Gastrocnemius medialis (tissue), 4 donors: Measurements from ENCODE around the gene PTN. TPM values are rescaled to one million over a fixed set of nuclear protein-coding genes. Genes with fewer than 3 reads are reported as not detected.
"Not testable (repeated sequence)": the region's sequence is repeated elsewhere in the genome, so short reads cannot be mapped to it uniquely, and the experiment has no call there.

Experiments
- ATAC-seq, 2 donors: fragments of 150-250 bp; one replicate each; pipeline ENCODE4 v1.9.1; 2016
- DNase-seq, 2 donors: peaks; one replicate each; pipeline ENCODE4 v3.0.0-alpha.2; 2019
- H3K27ac ChIP-seq, 4 donors: fragments of 200-600 bp; sonication (generic); 1 replicate in 1 of 4; 2 replicates in 3 of 4; pipeline ENCODE4 v1.5.1; 2016 to 2018; ENCODE audit warnings: mild to moderate bottlenecking in 2 of 4, moderate library complexity in 1 of 4
- H3K27me3 ChIP-seq, 3 donors: fragments of 200-600 bp; sonication (generic) in 2 of 3; 1 replicate in 1 of 3; 2 replicates in 2 of 3; pipeline versions ENCODE4 v1.5.1 to v1.6.0; 2016 to 2019; ENCODE audit warnings: mild to moderate bottlenecking in 1 of 3, moderate library complexity in 1 of 3
- H3K36me3 ChIP-seq, 2 donors: fragments of 200-600 bp; sonication (generic) in 1 of 2; one replicate each; pipeline ENCODE4 v1.5.1; 2017 to 2018
- H3K4me1 ChIP-seq, 2 donors: fragments of 200-600 bp; sonication (generic) in 1 of 2; one replicate each; pipeline ENCODE4 v1.5.1; 2016 to 2017; ENCODE audit warnings: mild to moderate bottlenecking in 2 of 2
- H3K4me3 ChIP-seq, 4 donors: fragments of 200-600 bp; sonication (generic) in 3 of 4; 1 replicate in 1 of 4; 2 replicates in 3 of 4; pipeline ENCODE4 v1.5.1; 2016 to 2019; ENCODE audit warnings: mild to moderate bottlenecking in 2 of 4
- H3K9me3 ChIP-seq, 3 donors: fragments of 200-600 bp; sonication (generic) in 2 of 3; 1 replicate in 1 of 3; 2 replicates in 2 of 3; pipeline ENCODE4 v1.5.1; 2016 to 2019
- CTCF ChIP-seq, 5 experiments: fragments of 450-650 bp in 3 of 5; fragments of 200-600 bp in 2 of 5; sonication (generic) in 2 of 5; IDR thresholded peaks in 4 of 5; conservative IDR thresholded peaks in 1 of 5; 1 replicate in 4 of 5; 2 replicates in 1 of 5; pipeline ENCODE4 v1.5.1; 2016 to 2019; ENCODE audit warnings: antibody characterized with exemption in 5 of 5, mild to moderate bottlenecking in 3 of 5, moderate library complexity in 3 of 5
- POLR2A ChIP-seq, 2 donors: fragments of 450-650 bp; IDR thresholded peaks; one replicate each; pipeline ENCODE4 v1.6.1; 2017; ENCODE audit warnings: antibody characterized with exemption in 2 of 2, mild to moderate bottlenecking in 2 of 2, moderate library complexity in 2 of 2
- in situ Hi-C, 4 donors: fragments of 200-750 bp; cut with MboI; loops; one replicate each; pipeline versions ENCODE4 v1.15.0 to v1.8.0; 2017; ENCODE audit warnings: low sequenced_read_pairs in 4 of 4
- intact Hi-C: fragments of 100-400 bp; cut with DNase I; formaldehyde crosslinking; loops from one replicate; pipeline ENCODE4 v1.15.1; 2023; ENCODE audit warnings: low total_unique reads
- total RNA-seq, 4 donors: library from RNA; depleted of rRNA; stranded (reverse); fragments of >200 nt; gene quantifications; one replicate each; pipeline versions ENCODE4 v1.1.0 to v1.2.3, GENCODE V29; 2016

PTN gene
- total RNA-seq, 4 donors from 2014 or later: 0.29 to 0.87 (median 0.46) TPM; not detected in 1

DNA sequence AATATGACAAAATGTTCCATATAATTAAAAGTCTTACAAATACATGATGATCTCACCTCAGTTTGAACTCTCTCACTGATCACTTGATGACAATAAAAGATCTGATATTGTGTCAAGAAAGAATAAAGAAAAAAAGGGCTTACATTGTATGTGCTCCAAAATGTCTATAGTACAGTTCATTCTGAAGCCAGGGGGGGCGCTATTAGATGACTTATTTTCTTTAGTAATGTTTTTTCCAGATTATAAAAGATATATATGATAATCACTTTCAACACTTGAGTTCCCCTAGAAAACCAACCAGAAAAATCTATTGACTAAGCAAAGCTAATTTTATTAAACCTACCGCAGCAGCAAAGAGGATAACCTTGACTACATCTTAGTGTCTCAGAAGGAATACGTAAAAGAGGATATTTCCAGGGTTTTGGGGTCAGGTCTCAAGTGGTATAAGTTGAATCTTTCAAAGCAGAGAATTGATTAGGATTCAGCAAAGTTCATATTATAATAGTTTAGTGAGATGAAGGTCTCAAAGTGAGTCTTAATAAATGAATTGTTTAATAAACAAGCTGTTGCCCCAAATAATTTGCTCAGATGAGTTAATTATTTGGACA is 55.8 kb downstream of the PTN start:
- in situ Hi-C loops: no loop called here
- intact Hi-C loops: no loop called here
- H3K27ac ChIP-seq: no peak overlapping the region

DNA sequence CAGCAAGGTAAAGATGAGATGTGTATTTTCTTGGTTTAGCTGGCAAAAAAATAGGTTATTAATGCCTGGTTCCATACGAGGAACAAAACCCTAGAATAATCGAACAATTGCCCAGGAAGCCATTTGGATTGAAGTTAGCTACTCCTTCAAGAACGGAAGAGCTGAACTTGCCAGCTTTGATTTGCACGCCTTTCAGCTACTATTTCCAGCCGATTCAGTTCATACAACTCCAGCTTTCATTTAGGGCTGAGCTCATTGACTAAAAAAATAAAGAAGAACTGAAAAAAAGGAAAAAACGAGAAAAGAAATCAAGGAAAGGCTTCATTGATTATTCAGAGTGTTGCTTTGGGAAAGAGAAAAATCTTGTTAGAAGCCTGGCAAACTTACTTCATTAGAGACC is 60.4 kb downstream of the PTN start:
- Histone ChIP-seq H3K4me1 (no peaks in the 10 kb centered on the region), H3K4me3 (no peak overlapping the region), H3K27me3 (no peaks in the 10 kb centered on the region), H3K36me3 (no peaks in the 10 kb centered on the region), H3K27ac (no peak overlapping the region), H3K9me3 (no peaks in the 10 kb centered on the region)
- no peak for DNase-seq
- in situ Hi-C loops: no loop called here
- intact Hi-C loops: no loop called here
- no peak for TF ChIP-seq POLR2A (IDR thresholded peaks at IDR 0.05)
- ATAC-seq: no peak

More for the DNA sequence above, 55.8 kb downstream of the PTN start:
- H3K4me3 ChIP-seq: no peak overlapping the region
- H3K36me3 ChIP-seq: no peaks in the 10 kb centered on the region
- H3K9me3 ChIP-seq: no peaks in the 10 kb centered on the region
- no peaks in the 10 kb centered on the region for H3K27me3 ChIP-seq
- no peaks in the 10 kb centered on the region for H3K4me1 ChIP-seq
- no peak for ATAC-seq
- DNase-seq: no peak
- no peak for TF ChIP-seq POLR2A (IDR thresholded peaks at IDR 0.05)

GRCh38 chr7:137282043-137282442 is 61.5 kb downstream of the PTN start:
- no peaks in the 10 kb centered on the region for H3K36me3 ChIP-seq
- no peak overlapping the region for H3K27ac ChIP-seq
- TF ChIP-seq CTCF (IDR thresholded peaks at IDR 0.05 in 4 of 5, conservative IDR thresholded peaks at IDR 0.05 in 1 of 5) (no peak), POLR2A (IDR thresholded peaks at IDR 0.05) (no peak)
- H3K4me1 ChIP-seq: no peaks in the 10 kb centered on the region
- H3K4me3 ChIP-seq: no peak overlapping the region
- DNase-seq: no peak
- H3K9me3 ChIP-seq: no peaks in the 10 kb centered on the region
- no peak for ATAC-seq
- in situ Hi-C loops (no loop called here), intact Hi-C loops (no loop called here)
- no peaks in the 10 kb centered on the region for H3K27me3 ChIP-seq

DNA sequence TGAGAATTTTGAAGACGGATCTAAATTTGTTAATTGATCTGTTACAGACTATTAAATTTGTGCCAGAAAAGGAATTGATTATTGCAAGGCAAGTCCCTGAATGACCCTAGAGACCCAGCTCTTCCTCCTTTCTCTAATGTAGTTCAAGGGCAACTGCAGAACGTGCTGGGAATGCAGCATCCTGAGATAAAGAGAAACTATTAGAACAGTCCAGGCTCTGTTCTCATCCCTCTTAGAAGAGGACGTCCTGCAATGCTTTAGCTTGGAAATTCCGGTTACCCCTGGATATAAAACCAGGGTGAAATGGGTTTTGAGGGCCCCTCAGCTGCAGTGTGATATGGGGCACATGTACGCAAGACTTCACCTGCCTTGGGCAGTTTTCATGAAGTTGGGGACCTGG is 67.3 kb downstream of the PTN start:
- Histone ChIP-seq H3K27ac (no peak overlapping the region), H3K4me1 (no peaks in the 10 kb centered on the region), H3K36me3 (no peaks in the 10 kb centered on the region), H3K27me3 (no peaks in the 10 kb centered on the region), H3K4me3 (no peak overlapping the region), H3K9me3 (no peaks in the 10 kb centered on the region)
- intact Hi-C loops (no loop called here), in situ Hi-C loops (no loop called here)
- DNase-seq (no peak), ATAC-seq (no peak)
- no peak for TF ChIP-seq CTCF (IDR thresholded peaks at IDR 0.05 in 4 of 5, conservative IDR thresholded peaks at IDR 0.05 in 1 of 5)
- no peak for TF ChIP-seq POLR2A (IDR thresholded peaks at IDR 0.05)

DNA sequence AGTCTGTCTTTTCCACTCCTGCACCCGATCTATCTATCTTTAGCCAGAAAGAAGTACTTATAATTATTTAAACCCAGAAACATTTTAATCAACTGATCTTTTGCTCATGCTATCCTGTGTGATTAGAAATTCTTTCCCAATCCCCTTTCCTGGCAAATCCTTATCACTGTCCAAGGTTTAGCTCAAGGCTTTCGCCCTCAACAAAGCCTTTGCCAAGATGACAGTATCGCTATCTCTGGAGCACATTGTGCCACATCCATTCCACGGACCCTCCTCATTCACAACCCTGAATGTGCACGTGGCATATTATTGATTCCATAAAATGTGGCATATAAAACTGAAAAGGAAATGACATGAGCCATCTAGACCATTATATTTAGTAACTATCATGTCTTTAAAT is 71.3 kb downstream of the PTN start:
- intact Hi-C loops (no loop called here), in situ Hi-C loops (no loop called here)
- no peak overlapping the region for H3K4me3 ChIP-seq
- ATAC-seq (no peak), DNase-seq (no peak)
- H3K9me3 ChIP-seq: no peaks in the 10 kb centered on the region
- H3K36me3 ChIP-seq: no peaks in the 10 kb centered on the region
- TF ChIP-seq POLR2A (IDR thresholded peaks at IDR 0.05): no peak
- TF ChIP-seq CTCF (IDR thresholded peaks at IDR 0.05 in 4 of 5, conservative IDR thresholded peaks at IDR 0.05 in 1 of 5): no peak
- H3K4me1 ChIP-seq: no peaks in the 10 kb centered on the region
- H3K27me3 ChIP-seq: no peaks in the 10 kb centered on the region
- H3K27ac ChIP-seq: no peak overlapping the region

DNA sequence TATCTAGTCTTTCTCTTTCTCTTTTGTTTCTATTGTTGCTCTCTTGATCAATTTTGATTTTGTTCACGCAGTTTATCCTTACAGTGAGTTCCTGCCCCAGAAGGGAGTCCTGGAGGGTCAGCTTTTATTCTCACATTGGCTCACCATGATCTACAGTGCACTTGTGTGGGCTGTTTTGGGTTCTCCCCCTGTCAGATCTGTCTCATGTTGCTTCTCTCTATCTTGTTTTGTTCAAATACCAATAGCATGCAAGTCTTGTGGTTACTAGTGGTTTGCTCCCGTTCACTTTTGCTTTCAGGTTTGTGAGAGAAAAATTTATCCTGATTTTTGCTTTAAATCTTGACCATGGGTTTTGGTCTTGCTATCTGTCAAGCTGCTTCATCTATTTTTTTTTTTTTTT is 74.3 kb downstream of the PTN start:
- in situ Hi-C loops (no loop called here), intact Hi-C loops (no loop called here)
- ATAC-seq (no peak), DNase-seq (no peak)
- Histone ChIP-seq H3K9me3 (no peaks in the 10 kb centered on the region), H3K4me1 (no peaks in the 10 kb centered on the region), H3K27ac (no peak overlapping the region), H3K27me3 (no peaks in the 10 kb centered on the region), H3K4me3 (no peak overlapping the region), H3K36me3 (no peaks in the 10 kb centered on the region)
- TF ChIP-seq CTCF (IDR thresholded peaks at IDR 0.05 in 4 of 5, conservative IDR thresholded peaks at IDR 0.05 in 1 of 5) (no peak), POLR2A (IDR thresholded peaks at IDR 0.05) (no peak)

DNA sequence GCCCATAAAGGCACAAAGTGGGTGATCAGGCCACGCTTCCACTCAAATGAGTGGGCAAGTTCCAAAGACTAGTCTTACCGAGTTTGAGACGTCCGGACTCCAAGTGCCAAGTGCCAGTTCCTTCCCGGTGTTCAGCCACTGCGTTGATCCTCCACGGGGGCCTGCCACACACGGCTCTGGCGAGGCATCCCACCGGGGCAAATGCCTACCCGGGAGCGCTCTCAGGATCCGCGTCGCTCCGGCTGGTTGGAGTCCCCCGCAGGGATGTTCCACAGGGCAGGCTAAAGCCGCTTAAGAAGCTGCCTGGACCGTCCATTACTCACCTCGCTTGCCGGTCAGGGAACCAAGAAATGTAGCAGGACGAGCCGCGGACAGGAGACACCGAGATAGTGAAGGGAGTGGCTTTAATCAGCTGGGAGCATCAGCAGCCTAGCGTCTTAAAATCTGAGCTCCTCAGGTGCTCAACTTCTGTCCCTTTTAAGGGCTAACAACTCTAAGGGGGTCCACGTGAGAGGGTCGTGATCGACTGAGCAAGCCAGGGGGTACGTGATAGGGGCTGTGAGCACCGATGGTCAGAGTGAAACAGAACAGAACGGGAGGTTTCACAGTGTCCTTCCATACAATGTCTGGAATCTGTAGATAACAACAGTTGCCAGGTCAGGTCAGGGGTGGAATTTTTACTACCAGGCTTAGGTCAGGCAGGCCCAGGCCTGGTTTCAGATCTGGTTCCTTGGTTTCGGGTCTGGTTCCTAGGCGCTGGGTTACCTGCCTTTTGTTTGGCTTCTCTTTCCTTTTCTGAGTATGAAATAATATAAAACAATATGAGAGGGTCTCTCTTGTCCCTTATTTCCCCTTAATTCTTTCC is 75.3 kb downstream of the PTN start:
- intact Hi-C loops, H3K4me1 ChIP-seq, H3K27me3 ChIP-seq, DNase-seq, in situ Hi-C loops, H3K9me3 ChIP-seq, H3K4me3 ChIP-seq, H3K27ac ChIP-seq, ATAC-seq, H3K36me3 ChIP-seq: not testable (repeated sequence)
